Measurements from ENCODE around the gene PDSS2.

- TF ChIP-seq POLR2A (IDR thresholded peaks at IDR 0.05): no peak
- no peak for TF ChIP-seq CTCF (IDR thresholded peaks at IDR 0.05)
Observed at GRCh38 chr6:107506145-107506544, 46.8 kb upstream of the PDSS2 start.

All from testis (tissue), 2 donors.